Measurements from ENCODE around the gene TRIM32.

The TRIM32 gene

DNA sequence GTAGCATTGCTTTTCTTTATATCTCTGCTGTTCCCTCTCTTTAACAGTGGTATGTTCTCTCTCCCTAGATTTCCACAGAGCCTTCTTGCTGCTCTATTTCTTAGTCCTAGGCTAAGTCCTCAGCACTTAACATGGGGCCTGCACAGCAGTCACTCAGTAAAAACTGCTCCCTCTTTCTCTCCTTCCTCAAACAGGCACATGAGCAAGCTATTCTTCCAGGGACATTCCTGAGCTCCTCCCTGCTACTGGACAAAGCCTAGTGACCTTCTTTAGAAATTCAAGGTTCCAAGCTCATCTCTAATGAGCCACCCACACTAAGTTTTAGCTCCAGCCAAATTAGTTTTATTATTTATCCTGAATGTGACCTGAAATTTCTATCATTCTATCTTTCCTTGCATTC is 39.5 kb downstream of the TRIM32 start:
- H3K9me3 ChIP-seq, result no peaks in the 10 kb centered on the region
- H3K36me3 ChIP-seq, result peaks cover 48% of the 10 kb centered on the region
- H3K27me3 ChIP-seq, result no peaks in the 10 kb centered on the region
- TF ChIP-seq CTCF (IDR thresholded peaks at IDR 0.05; ENCODE audit: low read depth, low read length), result no peak
- H3K4me3 ChIP-seq (ENCODE audit: low read depth, low read length), result no peak overlapping the region
- no peak for DNase-seq
- H3K4me1 ChIP-seq, result no peaks in the 10 kb centered on the region

DNA sequence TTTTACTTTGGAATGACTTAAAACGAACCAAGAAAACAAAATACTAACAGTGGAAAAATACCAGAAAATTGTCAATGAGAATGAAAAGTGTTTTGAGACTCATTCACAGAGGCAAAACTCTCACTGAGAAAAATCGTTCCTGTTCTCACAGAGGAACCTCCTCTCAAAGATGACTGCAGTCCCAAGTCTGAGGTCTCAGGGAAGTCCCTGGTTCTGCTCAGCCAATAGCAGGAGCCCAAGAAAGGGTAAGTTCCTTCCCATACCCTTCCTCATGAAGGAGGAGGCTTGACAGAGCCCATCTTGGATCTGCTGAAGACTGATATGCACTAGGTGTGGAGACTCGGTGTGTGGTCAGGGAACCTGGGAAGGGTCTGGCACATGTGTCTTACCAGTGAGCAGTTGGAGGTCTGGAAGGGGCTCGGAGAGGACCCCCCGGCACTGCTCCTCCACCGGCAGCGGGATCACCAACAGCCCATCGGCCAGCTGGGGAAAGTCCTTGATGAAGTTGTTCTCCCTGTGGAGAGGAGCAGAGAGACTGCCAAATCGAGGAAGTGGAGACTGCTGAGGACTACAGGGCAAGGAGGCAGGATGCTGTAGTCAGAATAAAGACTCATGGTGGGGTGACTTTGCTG is 46.0 kb downstream of the TRIM32 start:
- DNase-seq, result no peak
- H3K4me3 ChIP-seq (ENCODE audit: low read depth, low read length), result no peak overlapping the region

DNA sequence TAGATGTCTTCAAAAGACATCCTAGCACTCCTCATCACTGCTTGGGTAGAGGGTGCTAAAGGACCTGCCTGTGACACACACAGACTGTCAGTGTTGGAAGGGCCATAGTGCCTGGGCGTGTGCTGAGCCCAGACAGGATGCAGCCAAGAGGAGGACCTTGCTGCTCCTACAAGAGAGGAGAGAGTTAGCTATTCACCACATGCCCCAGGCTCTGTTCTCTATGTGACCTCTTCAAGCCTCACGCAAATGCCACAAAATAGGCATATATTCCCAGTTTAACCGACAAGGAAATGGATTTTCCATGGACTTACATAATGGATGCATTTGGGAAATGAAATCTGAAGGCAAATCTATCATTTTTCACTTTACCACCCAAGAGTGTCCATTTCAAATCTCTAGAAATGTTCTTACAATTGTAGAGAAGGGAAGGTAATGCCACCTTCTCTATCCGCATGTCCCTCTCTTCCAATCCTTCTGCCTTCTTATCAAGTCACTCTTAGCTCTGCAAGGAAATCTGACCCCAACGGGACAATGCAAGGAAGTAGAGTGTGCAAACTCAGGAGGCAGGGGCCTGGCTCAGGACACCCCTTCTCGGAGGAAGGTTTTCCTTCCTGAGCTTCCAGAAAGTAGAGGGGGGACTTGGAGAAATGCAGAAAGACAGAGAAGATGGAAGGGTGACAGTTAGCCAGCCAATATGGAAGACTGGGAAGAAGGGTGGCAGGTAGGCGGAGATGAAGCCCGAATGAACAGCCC is 49.5 kb downstream of the TRIM32 start:
- no peak for DNase-seq
- Histone ChIP-seq H3K27me3 (no peaks in the 10 kb centered on the region), H3K9me3 (no peaks in the 10 kb centered on the region), H3K36me3 (peaks cover 14% of the 10 kb centered on the region), H3K4me1 (no peaks in the 10 kb centered on the region), H3K4me3 (ENCODE audit: low read depth, low read length) (no peak overlapping the region)
- TF ChIP-seq CTCF (IDR thresholded peaks at IDR 0.05; ENCODE audit: low read depth, low read length), result no peak

More for the DNA sequence above, 46.0 kb downstream of the TRIM32 start:
- Histone ChIP-seq H3K27me3 (no peaks in the 10 kb centered on the region), H3K9me3 (no peaks in the 10 kb centered on the region), H3K4me1 (no peaks in the 10 kb centered on the region), H3K36me3 (peaks cover 21% of the 10 kb centered on the region)
- TF ChIP-seq CTCF (IDR thresholded peaks at IDR 0.05; ENCODE audit: low read depth, low read length), result no peak

GRCh38 chr9:116737152-116737546 is 50.0 kb downstream of the TRIM32 start:
- Histone ChIP-seq H3K36me3 (peaks cover 11% of the 10 kb centered on the region), H3K27me3 (no peaks in the 10 kb centered on the region), H3K4me3 (ENCODE audit: low read depth, low read length) (no peak overlapping the region), H3K9me3 (no peaks in the 10 kb centered on the region), H3K4me1 (no peaks in the 10 kb centered on the region)
- peak; percentile 97 for TF ChIP-seq CTCF (IDR thresholded peaks at IDR 0.05; ENCODE audit: low read depth, low read length)
- DNase-seq, result peak; percentile 93

- Histone ChIP-seq H3K27me3 (no peaks in the 10 kb centered on the region), H3K9me3 (no peaks in the 10 kb centered on the region), H3K4me3 (ENCODE audit: low read depth, low read length) (no peak overlapping the region), H3K36me3 (no peaks in the 10 kb centered on the region), H3K4me1 (no peaks in the 10 kb centered on the region)
- no peak for DNase-seq
- no peak for TF ChIP-seq CTCF (IDR thresholded peaks at IDR 0.05; ENCODE audit: low read depth, low read length)
Measured at GRCh38 chr9:116741086-116741740, 54.1 kb downstream of the TRIM32 start.

DNA sequence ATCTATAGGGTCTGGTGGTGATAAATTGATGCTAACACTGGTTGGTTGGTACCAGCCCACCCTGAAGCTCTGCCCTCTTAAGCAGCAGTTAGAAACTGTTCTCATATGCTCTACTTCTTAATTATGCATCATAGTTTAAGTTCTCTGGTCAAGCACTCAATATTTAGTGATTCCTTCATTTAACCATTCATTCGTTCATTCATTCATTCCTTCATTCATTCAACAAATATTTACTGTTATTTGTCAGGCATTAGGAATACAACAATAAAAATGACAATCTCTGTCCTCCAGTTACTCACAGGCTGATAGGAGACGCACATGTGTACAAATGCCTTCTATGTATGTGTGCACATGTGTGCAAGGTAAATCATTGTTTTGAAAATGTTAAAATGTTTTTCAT is 54.6 kb downstream of the TRIM32 start:
- no peaks in the 10 kb centered on the region for H3K36me3 ChIP-seq
- no peaks in the 10 kb centered on the region for H3K4me1 ChIP-seq
- DNase-seq, result no peak
- H3K4me3 ChIP-seq (ENCODE audit: low read depth, low read length), result no peak overlapping the region
- no peaks in the 10 kb centered on the region for H3K9me3 ChIP-seq
- no peaks in the 10 kb centered on the region for H3K27me3 ChIP-seq
- TF ChIP-seq CTCF (IDR thresholded peaks at IDR 0.05; ENCODE audit: low read depth, low read length), result no peak

Data from BE2C (cell line).